OCI-LY7 (cell line): ENCODE results near the gene CDC20B. TPM values are rescaled to one million over a fixed set of nuclear protein-coding genes. Genes with fewer than 3 reads are reported as not detected.

Experiments used
- BruUV-seq: library from RNA; stranded (reverse); fragments of 400-500 nt; replicated peaks from 2 replicates; lab custom pipeline; 2021; lab: Mats Ljungman, UMichigan
- CTCF ChIA-PET: fragments of 300-600 bp; sonication (Branson Sonifier 250); formaldehyde crosslinking; loops from one replicate; lab custom pipeline; 2022; ENCODE audit warnings: antibody characterized with exemption; ENCODE audit not compliant: unreplicated experiment; lab: Charles Lee
- POLR2A ChIA-PET: fragments of 300-600 bp; sonication (Branson Sonifier 250); formaldehyde crosslinking; loops from one replicate; lab custom pipeline; 2022; ENCODE audit warnings: antibody characterized with exemption; lab: Charles Lee
- DNase-seq: peaks from one replicate; pipeline ENCODE4 v3.0.0-alpha.2; 2015; ENCODE audit warnings: low spot score
- H2AFZ ChIP-seq: fragments of 200-600 bp; sonication (generic), shearing (Covaris generic); 2 replicates; pipeline ENCODE4 v1.6.1; 2014; ENCODE audit warnings: mild to moderate bottlenecking, antibody characterized with exemption, low read length, moderate library complexity
- H3K27ac ChIP-seq: fragments of 200-600 bp; sonication (generic); 2 replicates; pipeline ENCODE4 v1.5.1; 2014; ENCODE audit warnings: mixed run types, low read depth, mild to moderate bottlenecking, moderate library complexity, low read length, inconsistent platforms; ENCODE audit not compliant: poor library complexity, severe bottlenecking
- H3K36me3 ChIP-seq: fragments of 200-600 bp; sonication (generic); 2 replicates; pipeline ENCODE4 v1.6.1; 2014; ENCODE audit warnings: mild to moderate bottlenecking, antibody characterized with exemption, low read length, moderate library complexity, mixed read lengths; ENCODE audit not compliant: insufficient read depth
- H3K4me1 ChIP-seq: fragments of 200-600 bp; sonication (generic); 2 replicates; pipeline ENCODE4 v1.5.1; 2014; ENCODE audit warnings: mild to moderate bottlenecking, low read length; ENCODE audit not compliant: insufficient read depth, poor library complexity, severe bottlenecking
- H3K4me2 ChIP-seq: fragments of 200-600 bp; sonication (generic); 2 replicates; pipeline ENCODE4 v1.6.1; 2014; ENCODE audit warnings: mild to moderate bottlenecking, low read length
- H3K4me3 ChIP-seq: fragments of 200-600 bp; sonication (generic); 2 replicates; pipeline ENCODE4 v1.5.1; 2014; ENCODE audit warnings: mild to moderate bottlenecking, low read depth, low read length; ENCODE audit not compliant: poor library complexity, severe bottlenecking
- H3K79me2 ChIP-seq: fragments of 200-600 bp; sonication (generic); 2 replicates; pipeline ENCODE4 v1.6.1; 2016; ENCODE audit warnings: low read depth, mild to moderate bottlenecking, low read length, moderate library complexity, mixed read lengths; ENCODE audit not compliant: insufficient read depth
- H3K9me2 ChIP-seq: fragments of 200-600 bp; sonication (generic); 2 replicates; pipeline ENCODE4 v1.6.1; 2016; ENCODE audit warnings: mild to moderate bottlenecking, low read length, mixed read lengths; ENCODE audit not compliant: insufficient read depth
- H3K9me3 ChIP-seq: fragments of 200-600 bp; sonication (generic); 2 replicates; pipeline ENCODE4 v1.6.1; 2014; ENCODE audit warnings: mild to moderate bottlenecking, mixed run types, low read length, mixed read lengths
- H4K20me1 ChIP-seq: fragments of 200-600 bp; sonication (generic); 2 replicates; pipeline ENCODE4 v1.6.1; 2014; ENCODE audit warnings: mild to moderate bottlenecking, antibody characterized with exemption, low read length, moderate library complexity, mixed read lengths; ENCODE audit not compliant: insufficient read depth
- CTCF ChIP-seq: fragments of 200-600 bp; sonication (generic); conservative IDR thresholded peaks from 2 replicates; pipeline ENCODE4 v1.5.1; 2014; ENCODE audit warnings: mild to moderate bottlenecking, antibody characterized with exemption, low read length, moderate library complexity, mixed read lengths
- EZH2phosphoT487 ChIP-seq: fragments of 200-600 bp; sonication (generic); IDR thresholded peaks from 2 replicates; pipeline ENCODE4 v1.6.1; 2018; ENCODE audit warnings: low read depth, borderline replicate concordance, mild to moderate bottlenecking, mixed run types, antibody characterized with exemption, low read length, moderate library complexity, mixed read lengths
- intact Hi-C: fragments of 100-400 bp; cut with micrococcal nuclease; formaldehyde crosslinking; loops from one replicate; pipeline ENCODE4 v1.10.0; 2022; ENCODE audit not compliant: unreplicated experiment
- total RNA-seq, 2 experiments: library from RNA; depleted of rRNA in 1 of 2; stranded (reverse); fragments of >200 nt in 1 of 2; shearing (Covaris generic) in 1 of 2; gene quantifications; 2 replicates each; pipeline ENCODE4 v1.2.3, GENCODE V29; 2014 to 2022

CDC20B gene
- total RNA-seq, 2 experiments from 2014 or later, result not detected

- BruUV-seq, result no TSS peak
- Histone ChIP-seq H3K9me3 (no peaks in the 10 kb centered on the region), H3K9me2 (no peaks in the 10 kb centered on the region), H3K79me2 (no peaks in the 10 kb centered on the region), H3K4me3 (no peak overlapping the region), H3K4me2 (no peak overlapping the region), H3K36me3 (no peaks in the 10 kb centered on the region), H4K20me1 (no peaks in the 10 kb centered on the region), H3K27ac (no peak overlapping the region), H2AFZ (no peak overlapping the region), H3K4me1 (peaks cover 17% of the 10 kb centered on the region)
- no peak for TF ChIP-seq CTCF
- TF ChIP-seq EZH2phosphoT487, result no peak
- ChIA-PET CTCF (no interaction called here), POLR2A (no interaction called here)
- intact Hi-C loops, result no loop called here
- DNase-seq, result no peak
Observed at GRCh38 chr5:55180016-55180415, 7.0 kb upstream of the CDC20B start.

GRCh38 chr5:55177078-55177477 lies 4.1 kb upstream of the CDC20B start:
- peak overlapping the region; percentile 41; the same call in 1 of the 2 replicates for H2AFZ ChIP-seq
- peak overlapping the region; percentile 60 for H3K4me3 ChIP-seq
- ChIA-PET POLR2A (interaction anchor here (0.6 kb wide), 1 partner anchor 894 kb away, joined by 5 read pairs; no protein-coding TSS in a partner anchor), CTCF (no interaction called here)
- H3K4me2 ChIP-seq, result peak overlapping the region; percentile 86
- H3K4me1 ChIP-seq, result peaks cover 29% of the 10 kb centered on the region
- H3K9me3 ChIP-seq, result no peaks in the 10 kb centered on the region
- BruUV-seq, result no TSS peak
- intact Hi-C loops, result loop anchor here (10.0 kb wide), 2 partner anchors 268 to 358 kb away; partner anchors contain the start of gene PLPP1
- H3K9me2 ChIP-seq, result no peaks in the 10 kb centered on the region
- TF ChIP-seq EZH2phosphoT487 (no peak), CTCF (no peak)
- no peaks in the 10 kb centered on the region for H3K79me2 ChIP-seq
- H3K27ac ChIP-seq, result no peak overlapping the region
- no peaks in the 10 kb centered on the region for H4K20me1 ChIP-seq
- H3K36me3 ChIP-seq, result no peaks in the 10 kb centered on the region
- DNase-seq, result no peak

GRCh38 chr5:55176176-55176818 lies 3.3 kb upstream of the CDC20B start:
- Histone ChIP-seq H3K9me2 (no peaks in the 10 kb centered on the region), H3K9me3 (no peaks in the 10 kb centered on the region), H3K79me2 (no peaks in the 10 kb centered on the region), H3K36me3 (no peaks in the 10 kb centered on the region), H3K4me1 (peaks cover 29% of the 10 kb centered on the region), H3K27ac (no peak overlapping the region), H2AFZ (peak overlapping the region; percentile 41; the same call in 1 of the 2 replicates), H3K4me3 (peak overlapping the region; percentile 60), H4K20me1 (no peaks in the 10 kb centered on the region), H3K4me2 (peak overlapping the region; percentile 86)
- CTCF ChIA-PET, result no interaction called here
- POLR2A ChIA-PET, result interaction anchor here (0.6 kb wide), 1 partner anchor 572 kb away, joined by 3 read pairs; no protein-coding TSS in a partner anchor
- DNase-seq, result peak; percentile 24
- intact Hi-C loops, result loop anchor here (10.0 kb wide), 2 partner anchors 269 to 359 kb away; partner anchors contain the start of gene PLPP1
- TF ChIP-seq EZH2phosphoT487 (no peak), CTCF (no peak)
- no TSS peak for BruUV-seq
